A549 (cell line): Measurements from ENCODE around the gene ECEL1. TPM values are rescaled to one million over a fixed set of nuclear protein-coding genes. Genes with fewer than 3 reads are reported as not detected.

Experiments
- ATAC-seq, 2 experiments: fragments of 200-7000 bp in 1 of 2; fragments of >200 bp in 1 of 2; cut with Nextera tagmentation in 1 of 2; cut with Tn5 transposase in 1 of 2; 3 replicates each; pipeline versions ENCODE4 v1.8.0 to v1.9.1; 2018 to 2020; ENCODE audit warnings: mild to moderate bottlenecking in 1 of 2, moderate library complexity in 1 of 2
- CTCF ChIA-PET: fragments of 300-600 bp; sonication (Branson Sonifier 250); formaldehyde crosslinking; extraction: SDS; loops from one replicate; lab custom pipeline; 2021; ENCODE audit warnings: antibody characterized with exemption, inconsistent platforms; lab: Yijun Ruan, JAX
- POLR2A ChIA-PET: fragments of 350-600 bp; formaldehyde crosslinking; extraction: SDS; loops from one replicate; lab custom pipeline; 2021; ENCODE audit warnings: antibody characterized with exemption, inconsistent platforms; lab: Yijun Ruan, JAX
- DNase-seq, 2 experiments: peaks; one replicate each; pipeline versions ENCODE4 v3.0.0 to v3.0.0-alpha.2; 2011 to 2016; ENCODE audit warnings: low read depth in 1 of 2, low spot score in 1 of 2
- FAIRE-seq: peaks from 2 replicates; lab custom pipeline; 2011; peaks lifted over from hg19 to GRCh38; lab: Jason Lieb, UNC
- H3K27ac ChIP-seq, 2 experiments: fragments of >200 bp; sonication (Bioruptor Twin); formaldehyde crosslinking; 3 replicates each; pipeline ENCODE4 v1.5.1; 2016 to 2017
- H3K4me1 ChIP-seq: fragments of >200 bp; sonication (Bioruptor Twin); formaldehyde crosslinking; 3 replicates; pipeline ENCODE4 v1.6.1; 2016
- H3K4me2 ChIP-seq: fragments of >200 bp; sonication (Bioruptor Twin); formaldehyde crosslinking; 3 replicates; pipeline ENCODE4 v1.6.1; 2016
- H3K4me3 ChIP-seq: fragments of >200 bp; sonication (Bioruptor Twin); formaldehyde crosslinking; 3 replicates; pipeline ENCODE4 v1.5.1; 2016
- H3K9me3 ChIP-seq: fragments of >200 bp; sonication (Bioruptor Twin); formaldehyde crosslinking; 3 replicates; pipeline ENCODE4 v1.6.1; 2016
- CBX2 ChIP-seq: fragments of 200-600 bp; sonication (generic); IDR thresholded peaks from 2 replicates; pipeline ENCODE4 v1.6.1; 2016; ENCODE audit warnings: low read depth, mild to moderate bottlenecking, borderline replicate concordance
- CBX8 ChIP-seq: fragments of 200-600 bp; sonication (generic); IDR thresholded peaks from 2 replicates; pipeline ENCODE4 v1.6.1; 2016
- CHD2 ChIP-seq: fragments of 150-350 bp; IDR thresholded peaks from 2 replicates; pipeline ENCODE4 v1.6.1; 2014; ENCODE audit warnings: low read length; ENCODE audit not compliant: partially characterized antibody
- CHD4 ChIP-seq: fragments of 200-600 bp; sonication (generic); IDR thresholded peaks from 2 replicates; pipeline ENCODE4 v1.6.1; 2016; ENCODE audit warnings: antibody characterized with exemption, mild to moderate bottlenecking, borderline replicate concordance
- EHMT2 ChIP-seq: fragments of 200-600 bp; sonication (generic); IDR thresholded peaks from 2 replicates; pipeline ENCODE4 v1.6.1; 2016; ENCODE audit warnings: antibody characterized with exemption, low read depth, mild to moderate bottlenecking, moderate library complexity
- ELK1 ChIP-seq: fragments of 150-350 bp; IDR thresholded peaks from 2 replicates; pipeline ENCODE4 v1.6.1; 2014; ENCODE audit warnings: low read depth, mild to moderate bottlenecking, low read length
- FOSL2 ChIP-seq, 2 experiments: fragments of 450-650 bp in 1 of 2; fragments of >200 bp in 1 of 2; sonication (Bioruptor Twin) in 1 of 2; formaldehyde crosslinking; IDR thresholded peaks; 2 replicates each; pipeline versions ENCODE4 v1.5.0 to v1.6.1; 2016 to 2020; ENCODE audit warnings: mild to moderate bottlenecking in 1 of 2, moderate library complexity in 1 of 2
- FOXS1 ChIP-seq: fragments of 250-450 bp; sonication (Bioruptor Pico); IDR thresholded peaks from 2 replicates; pipeline ENCODE4 v1.5.0; 2020; ENCODE audit warnings: mild to moderate bottlenecking, moderate library complexity
- GATA3 ChIP-seq: IDR thresholded peaks from 2 replicates; pipeline ENCODE4 v1.6.1; 2012; ENCODE audit warnings: borderline replicate concordance
- HDAC2 ChIP-seq: fragments of 200-600 bp; sonication (generic); IDR thresholded peaks from 2 replicates; pipeline ENCODE4 v1.6.1; 2016
- HES2 ChIP-seq: fragments of >200 bp; sonication (Bioruptor Twin); formaldehyde crosslinking; IDR thresholded peaks from 2 replicates; pipeline ENCODE4 v1.6.1; 2016
- HMGXB4 ChIP-seq: fragments of 250-450 bp; sonication (Bioruptor Pico); IDR thresholded peaks from 2 replicates; pipeline ENCODE4 v1.5.0; 2021; ENCODE audit warnings: mild to moderate bottlenecking, moderate library complexity, borderline replicate concordance
- HOXA7 ChIP-seq: fragments of 250-450 bp; sonication (Bioruptor Pico); IDR thresholded peaks from 2 replicates; pipeline ENCODE4 v1.5.0; 2020; ENCODE audit warnings: mild to moderate bottlenecking, moderate library complexity
- HOXB13 ChIP-seq: fragments of 250-450 bp; sonication (Bioruptor Pico); IDR thresholded peaks from 2 replicates; pipeline ENCODE4 v1.5.0; 2020; ENCODE audit warnings: low read depth, mild to moderate bottlenecking, moderate library complexity
- JUNB ChIP-seq: fragments of >200 bp; sonication (Bioruptor Twin); formaldehyde crosslinking; IDR thresholded peaks from 2 replicates; pipeline ENCODE4 v1.6.1; 2016
- PHF8 ChIP-seq: fragments of 200-600 bp; sonication (generic); IDR thresholded peaks from 2 replicates; pipeline ENCODE4 v1.6.1; 2016; ENCODE audit warnings: low read depth, mild to moderate bottlenecking, antibody characterized with exemption, moderate library complexity, borderline replicate concordance
- REST ChIP-seq: fragments of 200-600 bp; sonication (generic); IDR thresholded peaks from 2 replicates; pipeline ENCODE4 v1.6.1; 2016; ENCODE audit warnings: antibody characterized with exemption, mild to moderate bottlenecking, moderate library complexity
- RFX5 ChIP-seq: fragments of 450-650 bp; IDR thresholded peaks from 2 replicates; pipeline ENCODE4 v1.7.1; 2014; ENCODE audit warnings: antibody characterized with exemption, mild to moderate bottlenecking, moderate library complexity
- RNF2 ChIP-seq: fragments of 200-600 bp; sonication (generic); IDR thresholded peaks from 2 replicates; pipeline ENCODE4 v1.6.1; 2016; ENCODE audit warnings: low read depth, mild to moderate bottlenecking, antibody characterized with exemption, moderate library complexity, borderline replicate concordance
- SMC3 ChIP-seq: fragments of >200 bp; sonication (Bioruptor Twin); formaldehyde crosslinking; IDR thresholded peaks from 3 replicates; pipeline ENCODE4 v1.6.1; 2018; ENCODE audit warnings: inconsistent platforms
- TFCP2L1 ChIP-seq: fragments of 250-450 bp; sonication (Bioruptor Pico); IDR thresholded peaks from 2 replicates; pipeline ENCODE4 v1.5.0; 2021; ENCODE audit warnings: mild to moderate bottlenecking
- USF2 ChIP-seq: fragments of 450-650 bp; IDR thresholded peaks from 2 replicates; pipeline ENCODE4 v1.6.1; 2014; ENCODE audit warnings: antibody characterized with exemption
- ZC3H11A ChIP-seq: fragments of 450-650 bp; IDR thresholded peaks from 2 replicates; pipeline ENCODE4 v1.6.1; 2014; ENCODE audit warnings: antibody characterized with exemption, mild to moderate bottlenecking
- ZFP36 ChIP-seq: fragments of 450-650 bp; IDR thresholded peaks from 2 replicates; pipeline ENCODE4 v1.6.1; 2014; ENCODE audit warnings: borderline replicate concordance; ENCODE audit not compliant: partially characterized antibody
- ZSCAN20 ChIP-seq: fragments of 250-450 bp; sonication (Bioruptor Pico); IDR thresholded peaks from 2 replicates; pipeline ENCODE4 v1.8.0; 2022; ENCODE audit warnings: mild to moderate bottlenecking, moderate library complexity
- WGBS: methylation state at CpG from one replicate; pipeline ENCODE4 v1.1.6; 2017; ENCODE audit errors: missing lambda C conversion rate; 5-methylcytosine and 5-hydroxymethylcytosine counted together
- polyA plus RNA-seq, 4 experiments: library from polyadenylated mRNA; depleted of rRNA in 3 of 4; stranded (reverse); fragments of >200 nt; fragmentation: RNase III in 1 of 4; extraction: RNeasy Plus Mini Kit Qiagen cat#74134 plus additional on column Dnase treatment in 1 of 4; gene quantifications; 2 replicates in 3 of 4; 3 replicates in 1 of 4; pipeline ENCODE4 v1.2.3, GENCODE V29; 2011 to 2017

The ECEL1 gene
- polyA plus RNA-seq, 2 of the 4 experiments (the other 2 are of a cell fraction): 0.12 to 0.18 TPM

GRCh38 chr2:232449964-232450363, 37.7 kb downstream of the ECEL1 start (continued):
- no peak for TF ChIP-seq CBX8

GRCh38 chr2:232448304-232448690, 39.3 kb downstream of the ECEL1 start:
- H3K4me1 ChIP-seq: peaks cover 8% of the 10 kb centered on the region
- ChIA-PET POLR2A (no interaction called here), CTCF (interaction anchor here (0.6 to 5.9 kb wide), 8 partner anchors 10 to 548 kb away, joined by 4 to 107 read pairs (median 5); partner anchors contain the start of gene PRSS56)
- WGBS: 74% methylated on average over 6 of the region's 10 CpGs
- no peak for TF ChIP-seq REST
- no peak for TF ChIP-seq PHF8
- TF ChIP-seq CHD4: no peak
- TF ChIP-seq TFCP2L1 (CRISPR knock-in tag): no peak
- TF ChIP-seq ZSCAN20 (CRISPR knock-in tag): no peak
- TF ChIP-seq HMGXB4: no peak
- no peak for TF ChIP-seq HOXA7 (CRISPR knock-in tag)
- TF ChIP-seq EHMT2: no peak
- no peak for TF ChIP-seq GATA3
- TF ChIP-seq ELK1: no peak
- no peak for TF ChIP-seq ZFP36
- no peak for TF ChIP-seq HOXB13 (CRISPR knock-in tag)
- no peak overlapping the region for H3K4me3 ChIP-seq
- no peak for ATAC-seq
- H3K9me3 ChIP-seq: no peaks in the 10 kb centered on the region
- no peak for FAIRE-seq
- no peak overlapping the region for H3K4me2 ChIP-seq
- no peak overlapping the region for H3K27ac ChIP-seq
- DNase-seq: no peak

- no peaks in the 10 kb centered on the region for H3K9me3 ChIP-seq
- FAIRE-seq (no peak), DNase-seq (no peak), ATAC-seq (no peak)
- H3K27ac ChIP-seq: no peak overlapping the region
- peaks cover 8% of the 10 kb centered on the region for H3K4me1 ChIP-seq
- no peak overlapping the region for H3K4me3 ChIP-seq
- ChIA-PET CTCF (interaction anchor here (0.9 to 5.9 kb wide), 18 partner anchors 8 to 547 kb away, joined by 3 to 107 read pairs (median 5); partner anchors contain the start of genes ALPI and PRSS56), POLR2A (no interaction called here)
- TF ChIP-seq CBX2: no peak
- no peak for TF ChIP-seq PHF8
- no peak for TF ChIP-seq USF2
- TF ChIP-seq EHMT2: no peak
- no peak for TF ChIP-seq HES2
- no peak for TF ChIP-seq CHD2
- TF ChIP-seq ELK1: no peak
- TF ChIP-seq HOXB13 (CRISPR knock-in tag): no peak
- no peak for TF ChIP-seq SMC3
- no peak for TF ChIP-seq RFX5
- TF ChIP-seq RNF2: no peak
- TF ChIP-seq HDAC2: no peak
- no peak for TF ChIP-seq JUNB
- no peak for TF ChIP-seq ZC3H11A
- no peak for TF ChIP-seq FOXS1 (CRISPR knock-in tag)
- TF ChIP-seq FOSL2 (IDR thresholded peaks at IDR 0.05): no peak
- TF ChIP-seq FOSL2 (CRISPR knock-in tag; IDR thresholded peaks at IDR 0.05): no peak
- 87% methylated on average over 12 of the region's 18 CpGs for WGBS
- H3K4me2 ChIP-seq: no peak overlapping the region
These were observed 39.9 kb downstream of the ECEL1 start for GRCh38 chr2:232447638-232448303.
